ENCODE measurements around the gene FANCI. TPM values are rescaled to one million over a fixed set of nuclear protein-coding genes. Genes with fewer than 3 reads are reported as not detected.
A peak's percentile ranks its signal among the peaks of the same experiment; 100 is the strongest.

Gene FANCI
- polyA plus RNA-seq, 1 donor = 13.5 TPM

DNA sequence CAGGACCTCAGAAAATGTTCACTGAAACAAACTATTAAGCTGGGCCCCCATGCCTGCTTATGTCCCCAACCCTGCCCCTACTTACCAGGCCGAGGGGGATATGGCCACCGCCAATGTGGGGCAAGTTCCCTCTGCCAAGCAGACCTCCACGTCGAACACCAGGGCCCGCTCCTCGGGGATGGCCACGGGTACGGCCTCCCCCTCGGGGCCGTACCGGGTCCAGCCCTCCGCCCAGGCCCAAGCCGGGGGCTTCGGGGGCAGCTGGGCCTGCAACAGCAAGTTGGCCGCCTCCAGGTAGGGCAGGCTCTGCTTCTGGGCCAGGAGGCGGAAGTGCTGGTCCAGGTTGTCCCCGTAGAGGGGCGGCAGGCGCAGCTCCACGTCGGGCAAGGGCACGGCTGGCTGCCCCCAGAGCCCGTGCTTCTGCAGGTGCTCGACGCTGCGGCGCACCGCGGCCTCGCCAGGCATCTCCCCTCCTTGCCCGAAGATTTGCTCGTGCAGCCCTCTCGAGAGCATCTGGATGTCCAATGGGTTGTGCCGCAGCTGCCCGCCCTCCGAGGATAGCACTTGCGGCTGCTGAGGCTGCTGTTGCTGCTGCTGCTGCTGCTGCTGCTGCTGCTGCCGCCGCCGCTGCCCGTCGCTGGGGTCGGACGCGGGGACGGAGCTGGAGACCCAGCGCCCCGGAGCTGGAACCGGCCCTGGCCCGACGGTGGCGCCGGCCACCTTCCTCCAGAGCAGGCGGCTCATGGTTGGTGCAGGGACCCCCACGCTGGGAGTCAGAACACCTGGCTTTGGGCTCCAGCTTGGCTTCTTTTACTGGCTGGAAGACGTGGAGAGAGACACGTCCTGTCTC lies 89.5 kb downstream of the FANCI start:
- no peak for DNase-seq (ENCODE audit: low read depth)

DNA sequence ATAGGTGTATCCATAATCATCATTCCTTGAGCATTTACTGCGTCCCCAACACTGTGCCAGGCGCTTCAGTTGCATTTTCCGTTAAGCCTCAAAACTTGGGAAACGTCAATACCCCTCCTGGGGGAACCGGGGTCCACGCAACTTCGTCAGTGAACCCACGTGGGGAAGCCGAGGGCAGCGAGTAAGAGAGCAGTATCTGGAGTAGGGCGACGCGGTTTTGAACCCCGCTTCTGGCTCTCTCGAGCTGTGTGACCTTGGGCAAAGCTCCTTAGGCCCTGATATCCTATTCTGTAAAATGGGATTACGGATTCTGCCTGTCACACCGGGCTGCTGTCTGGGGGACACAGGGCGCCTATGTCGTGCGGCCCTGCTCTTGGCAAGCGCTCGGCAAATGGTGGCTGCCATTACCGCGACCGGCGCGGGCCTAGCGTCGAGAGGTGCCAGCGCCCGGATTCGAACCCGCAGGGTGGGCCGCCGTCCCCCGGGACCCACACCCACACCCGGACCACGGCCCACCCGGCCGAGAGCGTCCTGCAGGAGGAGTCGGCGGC lies 90.3 kb downstream of the FANCI start:
- DNase-seq (ENCODE audit: low read depth) = no peak

DNA sequence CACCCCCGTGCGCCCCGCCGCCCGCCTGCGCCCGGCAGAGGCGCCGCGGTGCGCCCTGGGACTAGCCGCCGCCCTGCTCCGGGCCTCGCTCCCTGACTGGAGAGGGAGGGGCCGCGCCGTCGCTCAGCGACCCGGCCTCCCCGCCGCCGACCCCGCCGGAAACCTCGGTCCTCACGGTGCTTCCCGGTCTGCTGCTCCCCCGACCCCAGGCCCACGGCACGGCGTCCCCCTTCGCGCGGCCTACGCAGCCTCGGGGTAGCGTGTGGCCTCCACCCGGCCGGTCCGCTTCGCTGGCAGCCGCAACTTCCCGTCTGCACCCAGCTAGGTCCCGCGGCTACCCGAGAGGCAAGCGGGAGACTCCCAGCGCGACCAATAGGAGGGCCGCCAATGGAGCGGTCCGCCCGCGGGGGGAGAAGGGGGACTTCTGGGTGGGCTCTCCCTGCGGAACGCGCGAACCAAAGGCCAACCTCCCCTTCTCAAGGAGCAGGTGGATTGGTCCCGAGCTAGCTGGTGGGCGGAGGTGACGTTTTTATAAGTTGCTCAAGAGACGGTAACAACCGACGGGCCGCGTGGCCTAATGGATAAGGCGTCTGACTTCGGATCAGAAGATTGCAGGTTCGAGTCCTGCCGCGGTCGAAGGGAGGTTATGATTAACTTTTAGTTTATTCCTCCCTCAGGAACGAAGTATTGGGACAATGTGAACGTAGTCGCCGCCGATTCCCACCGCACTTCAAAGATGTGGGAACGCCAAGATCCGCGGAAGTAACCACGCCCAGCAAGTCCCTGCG lies 90.9 kb downstream of the FANCI start, which contains the start of gene POLG:
Gene POLG, minus strand, starts transcription at position 315 of the 788 bp plus-strand sequence. CDS start 1,070 bp downstream, outside the sequence.
- peak; percentile 97 for DNase-seq (ENCODE audit: low read depth)

DNA sequence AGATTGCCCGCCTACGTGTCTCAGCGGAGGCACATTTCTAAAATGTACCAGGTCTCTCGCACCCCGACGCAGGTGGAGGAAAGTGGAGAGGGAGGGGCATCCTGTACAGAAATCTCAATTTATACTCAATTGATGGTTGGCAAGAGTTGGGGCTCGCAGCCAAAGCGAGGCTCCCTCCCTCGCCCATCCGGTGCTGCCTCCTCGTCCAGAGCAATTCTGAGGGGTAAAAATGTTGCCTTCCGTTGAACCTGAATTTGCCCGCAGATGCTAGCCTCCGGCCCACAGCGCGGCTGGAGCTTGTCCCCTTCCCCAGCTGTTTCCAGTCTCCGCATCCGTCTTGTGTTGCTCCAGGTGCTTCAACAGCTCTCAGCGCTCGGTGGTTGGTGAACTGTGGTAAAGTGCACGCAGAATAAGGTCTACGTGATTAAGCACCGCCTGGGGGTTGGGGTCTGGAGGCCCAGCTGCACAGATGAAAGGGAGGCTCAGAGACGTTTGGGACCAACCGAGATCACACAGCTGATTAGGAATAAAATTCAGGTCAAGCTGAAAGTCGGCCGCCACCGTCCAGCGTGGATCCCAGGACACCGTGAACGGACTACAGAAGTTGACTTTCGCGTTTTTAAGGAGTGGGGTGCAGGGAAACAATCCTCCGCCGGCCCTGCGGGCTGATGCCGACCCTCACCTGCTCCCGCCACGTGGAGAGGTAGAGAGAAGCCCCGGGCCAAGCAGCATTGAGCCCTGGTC lies 91.7 kb downstream of the FANCI start:
- no peak for DNase-seq (ENCODE audit: low read depth)

DNA sequence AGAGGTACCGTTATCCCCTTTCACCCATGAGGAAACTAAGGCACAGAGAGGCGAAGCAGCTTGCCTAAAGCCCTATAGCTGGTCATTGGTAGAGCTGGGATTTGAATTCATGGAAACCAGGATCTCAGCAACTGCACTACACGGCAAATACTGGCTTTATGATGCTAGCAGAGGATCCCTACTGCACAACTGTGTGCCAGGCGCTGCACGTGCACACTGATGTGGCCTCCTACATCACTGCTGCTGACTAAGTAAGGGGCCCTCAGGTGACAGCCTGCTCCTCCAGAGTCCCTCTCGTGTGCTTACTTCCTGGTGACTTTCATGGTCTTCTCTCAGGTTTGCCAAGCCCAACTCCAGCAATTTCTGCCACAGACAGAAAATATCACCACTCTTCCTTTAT lies 94.3 kb downstream of the FANCI start:
- no peak for DNase-seq (ENCODE audit: low read depth)

DNA sequence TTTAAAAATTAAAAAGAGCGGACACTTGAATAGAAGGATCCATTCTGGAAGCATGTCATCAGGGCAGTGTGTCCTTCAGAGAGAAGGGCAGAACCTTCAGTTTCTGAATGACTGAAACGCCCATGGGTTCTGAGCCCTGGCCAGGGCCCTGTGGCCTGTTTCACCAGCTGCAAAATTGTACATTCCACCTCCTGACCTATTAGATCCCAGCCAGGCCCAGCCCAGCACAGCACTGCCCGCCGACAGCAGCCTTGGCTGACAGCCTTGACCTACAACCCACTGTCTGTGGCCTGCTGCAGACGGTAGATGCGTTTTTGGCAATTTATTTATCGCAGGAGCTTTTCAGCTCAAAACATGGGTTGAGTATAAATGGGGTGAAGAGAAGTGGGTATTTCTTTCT lies 96.8 kb downstream of the FANCI start:
- no peak for DNase-seq (ENCODE audit: low read depth)

DNA sequence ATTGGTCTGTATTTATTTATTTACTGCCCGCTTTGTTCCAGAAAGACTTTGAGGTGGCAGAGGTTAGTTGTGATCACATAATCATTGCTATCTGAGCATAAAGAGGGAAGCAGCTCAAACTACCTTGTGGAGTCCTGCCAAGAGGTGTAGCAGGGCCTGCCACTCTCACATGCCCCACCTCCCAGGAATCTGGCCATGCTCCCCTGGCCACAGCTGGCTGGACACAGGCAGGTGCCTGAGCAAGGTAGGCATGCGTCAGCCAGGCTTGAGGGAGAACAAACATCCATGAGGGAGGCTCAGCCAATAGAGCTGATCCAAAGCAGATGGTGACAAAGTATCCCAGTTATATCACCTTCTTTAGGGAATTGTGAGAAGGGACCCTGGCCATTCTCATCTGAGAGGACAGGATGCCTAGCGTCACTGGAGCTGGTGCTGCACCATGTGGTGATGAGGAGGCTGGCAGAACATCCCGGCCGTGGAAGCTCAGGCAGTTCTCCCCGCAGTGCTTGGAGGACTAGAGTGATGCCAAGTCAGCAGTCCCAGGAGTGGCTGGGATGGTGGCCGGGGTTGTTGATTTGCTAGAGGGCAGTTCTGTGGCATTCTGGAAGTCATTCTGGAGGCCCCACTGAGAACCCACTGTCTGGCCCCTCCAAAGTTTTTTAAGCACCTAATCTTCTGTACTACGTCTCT lies 97.7 kb downstream of the FANCI start:
- DNase-seq (ENCODE audit: low read depth) = no peak

DNA sequence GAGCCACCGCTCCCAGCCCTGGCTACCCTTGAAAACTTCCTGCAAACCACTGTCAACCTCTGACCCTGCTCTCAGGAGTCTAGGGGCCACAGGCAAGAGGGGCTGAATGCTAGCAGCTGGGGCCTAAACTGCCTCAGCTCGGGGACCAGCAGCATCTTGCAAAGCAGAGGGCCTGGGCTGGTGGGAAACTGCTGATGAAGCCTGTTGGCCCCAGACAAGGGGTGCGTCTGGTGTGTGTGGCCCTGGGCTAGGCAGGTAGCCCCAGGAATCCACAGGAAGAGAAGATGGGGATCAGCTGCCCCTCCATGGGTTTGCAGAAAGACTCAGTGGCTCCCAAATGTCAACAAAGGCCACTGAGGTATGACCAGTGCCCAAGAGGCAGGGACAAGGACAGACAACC lies 99.1 kb downstream of the FANCI start:
- DNase-seq (ENCODE audit: low read depth) = no peak

DNA sequence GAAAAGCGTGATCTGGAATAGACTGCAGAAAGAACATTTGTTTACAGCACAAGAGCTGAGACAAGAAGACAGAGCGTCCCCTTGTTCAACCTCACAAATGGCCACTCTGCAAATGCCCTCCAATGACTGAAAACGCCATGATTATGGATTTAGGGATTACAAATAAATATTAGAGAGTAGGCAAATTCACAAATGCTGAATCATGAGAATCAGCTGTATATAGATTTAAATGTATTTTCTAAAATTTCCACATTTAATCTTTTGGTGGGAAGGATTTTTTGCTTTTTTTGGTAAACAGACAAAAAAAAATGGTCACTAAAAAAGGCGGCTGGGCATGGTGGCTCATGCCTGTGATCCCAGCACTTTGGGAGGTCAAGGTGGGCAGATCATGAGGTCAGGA lies 101.5 kb downstream of the FANCI start:
- no peak for DNase-seq (ENCODE audit: low read depth)

DNA sequence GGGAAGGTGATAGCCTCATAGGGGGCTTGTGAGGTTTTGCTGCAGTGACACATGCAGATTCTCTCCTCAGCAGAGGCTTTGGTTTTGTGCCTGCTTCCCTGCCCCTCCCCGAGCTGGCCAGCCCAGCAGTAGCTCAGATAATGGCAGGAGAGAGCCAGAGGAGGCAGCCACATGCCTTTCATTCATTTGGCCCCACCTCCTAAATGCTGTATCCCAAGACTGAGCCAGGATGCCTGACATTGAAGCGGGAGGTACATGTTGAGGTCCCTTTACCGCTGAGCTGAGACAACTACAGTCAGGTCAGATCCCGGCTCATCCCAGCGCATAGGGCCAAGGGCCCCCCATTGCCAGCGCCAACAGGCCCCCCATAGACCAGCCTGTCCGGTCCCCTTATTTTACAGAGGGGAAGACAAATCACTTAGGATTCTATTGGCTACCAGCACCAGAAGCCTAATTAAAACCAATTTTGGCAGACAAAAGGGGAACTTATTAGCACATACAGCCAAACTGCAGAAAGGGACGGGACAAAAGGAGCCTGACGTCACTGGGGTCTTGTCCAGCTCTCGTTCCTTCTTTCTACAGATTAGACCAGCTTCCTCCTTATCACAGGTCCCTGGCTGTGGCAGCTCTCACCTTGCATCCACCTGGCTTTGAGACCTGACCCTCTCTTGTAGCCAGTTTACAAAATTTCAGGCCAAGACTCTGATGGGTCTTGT lies 102.9 kb downstream of the FANCI start:
- no peak for DNase-seq (ENCODE audit: low read depth)

DNA sequence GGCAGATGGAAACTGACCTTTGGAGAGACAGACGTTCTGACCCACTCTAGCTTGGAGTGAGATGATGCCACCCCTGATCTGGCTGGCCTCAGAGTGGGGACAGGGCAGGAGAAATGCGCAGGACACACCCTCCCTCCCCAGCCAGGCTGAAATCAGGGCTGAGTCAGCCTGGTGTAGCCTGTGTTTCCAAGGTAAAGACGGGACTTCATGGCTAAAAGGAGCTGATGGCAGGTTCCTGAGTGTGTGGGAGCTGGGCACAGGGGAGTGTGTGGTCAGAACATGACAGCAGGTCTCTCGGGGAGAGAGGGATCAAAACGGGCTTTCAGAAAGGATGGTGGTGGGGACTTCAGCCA lies 105.4 kb downstream of the FANCI start:
- no peak for DNase-seq (ENCODE audit: low read depth)

DNA sequence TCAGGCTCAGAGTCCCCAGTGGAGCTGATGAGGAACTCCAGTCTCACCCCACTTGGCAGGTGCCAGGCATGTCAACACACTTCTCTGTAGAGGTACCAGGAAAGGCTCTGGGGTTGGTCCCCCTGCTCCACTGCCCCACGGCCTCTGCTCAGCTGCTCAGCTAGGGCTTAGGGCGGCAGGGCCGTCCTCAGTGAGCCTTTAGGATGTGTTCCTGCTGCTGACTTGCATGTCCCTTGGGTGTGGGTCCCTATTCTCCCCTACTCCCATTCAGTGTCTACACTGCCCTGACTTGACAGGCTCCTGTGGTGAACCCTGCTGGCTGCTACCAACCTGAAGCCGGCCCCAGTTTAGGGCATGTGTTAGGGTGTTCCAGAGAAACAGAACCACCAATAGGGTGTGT lies 108.7 kb downstream of the FANCI start:
- no peak for DNase-seq (ENCODE audit: low read depth)

DNA sequence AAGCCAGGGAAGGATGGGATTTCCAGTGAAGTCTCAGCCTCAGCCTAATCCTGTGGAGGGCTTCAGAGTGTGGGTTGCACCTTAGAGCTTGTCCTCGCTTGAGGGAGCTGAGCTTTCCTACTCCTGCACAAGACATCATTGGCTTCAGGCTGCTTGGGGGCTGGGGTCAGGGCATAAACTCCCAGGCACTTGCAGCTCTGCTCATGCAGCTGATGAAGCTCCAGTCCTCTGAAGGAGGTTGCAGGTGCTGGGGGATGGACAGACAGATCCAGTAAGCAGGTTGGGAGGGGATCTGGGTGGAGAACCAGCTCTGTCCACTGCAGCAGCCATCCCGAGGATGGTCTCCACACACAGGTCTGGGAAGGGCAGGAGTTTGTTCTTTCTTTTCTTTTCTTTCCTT lies 110.2 kb downstream of the FANCI start:
- DNase-seq (ENCODE audit: low read depth) = no peak

DNA sequence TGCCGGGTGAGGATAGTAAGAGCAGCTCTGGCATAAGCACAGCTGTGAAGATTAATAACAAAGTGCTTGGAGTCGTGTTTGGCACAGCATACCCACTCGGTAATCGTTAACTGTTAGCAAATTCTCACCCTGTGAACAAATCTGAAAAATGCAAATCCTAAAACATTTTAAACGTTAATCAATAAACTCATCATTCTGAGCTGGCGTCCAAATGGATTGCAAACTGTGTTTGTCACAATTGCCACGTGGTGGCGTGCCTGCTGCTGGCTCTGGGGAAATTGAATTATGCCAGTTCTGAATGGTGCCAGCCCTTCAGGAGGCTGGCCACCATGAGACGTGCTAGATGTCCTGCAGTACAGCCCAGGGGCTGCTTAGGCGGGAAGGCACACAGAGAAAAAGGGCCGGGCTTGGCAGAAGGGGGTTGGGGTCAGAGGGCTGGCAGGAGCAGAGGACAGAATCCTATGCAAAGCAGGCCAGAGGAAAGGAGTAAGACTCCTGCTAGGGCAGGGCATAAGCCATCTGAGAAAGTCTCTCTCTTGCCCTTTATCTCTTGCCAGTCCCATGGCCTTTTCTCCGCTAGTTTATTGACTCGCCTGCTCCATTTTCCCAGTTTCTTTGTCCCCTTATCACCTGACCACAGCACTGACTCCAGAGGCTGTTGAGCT lies 113.0 kb downstream of the FANCI start:
- no peak for DNase-seq (ENCODE audit: low read depth)

DNA sequence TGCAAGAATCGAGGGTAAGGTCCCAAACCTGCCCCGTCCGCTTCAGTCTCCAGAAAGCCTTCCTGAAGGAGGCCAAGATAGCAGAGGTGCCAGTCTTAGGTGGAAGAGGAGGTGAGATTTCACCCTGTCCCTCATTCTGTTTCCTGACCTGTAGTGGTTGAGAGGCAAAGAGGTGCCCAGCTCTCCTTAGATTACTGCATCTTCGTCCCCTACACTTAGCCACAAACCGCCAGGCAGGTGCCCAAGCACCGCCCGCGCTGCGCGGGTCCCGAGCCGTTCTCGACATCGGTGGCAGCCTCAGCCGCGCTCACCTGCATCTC lies 114.6 kb downstream of the FANCI start:
- DNase-seq (ENCODE audit: low read depth) = no peak

DNA sequence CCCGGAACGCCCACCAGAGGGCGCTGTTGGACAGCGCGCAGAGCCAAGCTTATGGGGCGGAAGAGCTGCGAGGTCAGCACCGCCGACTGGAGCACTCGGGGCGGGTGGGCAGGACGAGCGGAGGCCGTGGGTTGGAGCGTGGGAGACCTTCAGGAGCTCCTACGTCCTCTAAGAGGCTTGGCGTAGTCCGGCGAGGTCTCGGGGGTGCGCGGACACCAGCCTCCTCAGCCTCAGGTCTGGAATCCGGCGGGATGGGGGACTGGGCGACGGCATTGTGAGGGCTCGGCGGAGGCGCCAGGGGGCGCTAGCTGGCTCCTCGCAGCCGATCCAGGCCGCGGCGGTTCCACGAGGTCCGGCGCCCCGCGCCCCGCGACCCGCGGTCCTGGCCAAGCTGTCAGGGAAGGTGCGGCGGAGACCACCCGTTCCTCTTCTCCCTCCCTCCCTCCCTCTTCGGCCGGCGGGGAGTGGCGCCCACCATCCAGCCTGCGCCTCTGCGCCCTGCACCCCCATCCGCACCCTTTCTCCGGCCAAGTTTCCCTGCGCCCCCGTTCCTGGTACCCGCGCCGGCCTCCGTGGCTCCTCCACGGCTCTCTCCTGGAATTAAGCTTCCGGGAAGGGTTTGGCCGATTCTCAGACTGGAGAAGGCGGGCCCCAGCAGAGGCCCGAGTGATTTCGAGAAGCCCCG lies 115.1 kb downstream of the FANCI start:
- peak; percentile 46 for DNase-seq (ENCODE audit: low read depth)

DNA sequence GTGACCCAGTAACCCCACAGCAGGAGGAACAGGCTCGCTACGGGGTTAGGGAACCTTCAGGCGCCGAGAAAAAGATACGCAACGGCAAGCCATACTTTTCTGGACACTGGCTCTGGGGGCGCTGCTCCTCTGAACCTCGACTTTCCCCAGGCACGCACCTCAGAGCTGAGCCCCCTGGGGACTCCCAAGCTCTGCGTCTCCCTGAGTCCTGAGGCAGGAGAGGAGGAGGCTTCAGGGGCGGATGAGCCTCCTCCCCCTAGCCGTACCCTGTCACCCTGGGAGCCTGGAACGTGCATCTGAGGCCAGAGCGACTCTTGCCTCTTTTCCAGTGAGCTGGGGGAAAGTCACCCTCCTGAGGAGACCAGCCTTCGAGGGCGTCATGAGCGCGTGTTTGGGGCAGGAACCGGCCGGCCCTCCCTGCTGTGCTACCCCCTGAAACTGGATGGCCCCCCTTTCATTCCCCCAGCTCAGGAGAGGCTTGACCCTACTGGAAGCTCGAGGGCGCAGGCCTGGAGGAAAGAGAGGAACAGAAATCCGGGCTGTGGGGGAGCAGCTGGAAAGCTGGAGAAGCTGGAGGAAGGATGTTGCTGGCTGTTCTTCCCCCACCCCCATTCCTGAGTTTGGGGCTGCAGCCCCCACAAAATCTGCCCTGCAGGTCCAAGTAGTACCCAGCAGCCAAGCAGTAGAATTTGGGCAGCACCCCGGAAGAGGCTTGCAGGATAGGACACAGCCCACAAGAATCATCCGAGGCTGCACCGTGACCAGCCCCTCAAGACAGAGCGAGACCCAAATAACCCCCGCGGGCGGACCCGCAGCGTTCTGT lies 115.9 kb downstream of the FANCI start:
- DNase-seq (ENCODE audit: low read depth) = no peak

DNA sequence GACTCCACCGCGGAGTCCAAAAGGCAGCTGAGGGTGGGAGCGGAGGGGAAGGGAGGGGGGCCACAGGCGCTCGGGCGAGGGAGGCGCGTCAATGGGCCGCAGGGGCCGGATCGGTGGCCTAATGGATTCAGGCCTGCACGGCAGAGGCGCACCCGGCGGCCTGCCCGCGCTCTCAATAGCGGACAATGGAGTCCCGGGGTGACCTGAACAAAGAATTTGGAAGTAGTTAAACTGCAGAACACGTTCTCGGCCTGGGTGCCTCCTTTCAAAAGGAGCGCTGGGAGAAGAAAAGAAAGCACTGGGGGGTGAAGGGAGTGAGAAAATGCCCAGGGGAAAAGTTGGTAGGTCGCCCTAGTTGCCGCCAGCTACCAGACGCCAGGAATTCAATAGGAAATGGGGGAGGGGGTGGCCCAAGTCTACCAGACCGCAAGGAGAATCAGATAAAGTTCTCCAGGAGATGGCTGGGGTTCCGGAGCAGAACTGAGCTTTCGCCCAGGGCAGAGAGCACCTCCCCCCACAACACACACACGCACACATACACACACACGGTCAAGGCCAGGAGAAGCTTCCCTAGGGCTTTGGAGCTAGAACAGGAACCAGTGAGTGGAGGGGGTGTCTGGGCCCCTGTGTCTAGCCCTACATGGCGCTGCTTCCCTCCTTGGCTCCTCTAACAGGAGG lies 116.7 kb downstream of the FANCI start:
- DNase-seq (ENCODE audit: low read depth) = no peak

Measured in forelimb muscle (tissue), 1 donor.